ENCODE data around the gene CELA2B.
"Not testable (repeated sequence)": the region's sequence is repeated elsewhere in the genome, so short reads cannot be mapped to it uniquely, and the experiment has no call there.

Gene CELA2B

DNA sequence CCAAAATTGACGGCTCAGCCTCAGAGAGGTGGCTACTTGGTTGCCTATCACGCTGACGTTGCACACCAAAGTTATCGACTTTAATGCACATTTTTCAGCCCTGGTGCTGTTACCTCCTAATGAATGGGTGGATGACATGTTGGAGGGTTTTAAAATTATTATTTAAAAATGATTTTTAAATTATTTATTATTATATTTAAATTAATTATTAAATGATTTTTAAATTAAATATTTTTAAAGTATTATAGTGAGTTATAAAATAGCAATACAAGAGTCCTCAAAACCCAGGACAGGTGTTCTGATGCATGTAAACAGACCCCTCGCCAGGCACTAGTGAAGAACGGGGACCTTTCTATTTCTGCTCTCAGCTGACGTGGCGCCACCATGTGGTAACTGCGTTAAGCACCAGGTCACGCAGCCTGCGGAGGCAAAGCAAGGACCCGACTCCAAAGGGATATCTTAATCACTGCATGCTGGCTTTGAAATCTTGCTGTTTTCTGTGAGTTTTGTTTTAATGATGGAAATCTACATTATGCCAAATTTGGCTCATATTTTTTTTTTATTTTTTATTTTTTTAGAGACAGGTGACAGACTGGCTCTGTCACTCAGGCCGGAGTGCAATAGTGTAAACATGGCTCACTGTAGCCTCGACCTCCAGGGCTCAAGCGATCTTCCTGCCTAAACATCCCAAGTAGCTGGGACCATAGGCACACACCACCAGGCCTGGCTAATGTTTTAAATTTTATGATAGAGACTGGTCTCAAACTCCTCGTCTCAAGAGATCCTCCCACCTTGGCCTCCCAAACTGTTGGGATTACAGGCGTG, 25.5 kb downstream of the CELA2B start:
- no peak for FAIRE-seq

DNA sequence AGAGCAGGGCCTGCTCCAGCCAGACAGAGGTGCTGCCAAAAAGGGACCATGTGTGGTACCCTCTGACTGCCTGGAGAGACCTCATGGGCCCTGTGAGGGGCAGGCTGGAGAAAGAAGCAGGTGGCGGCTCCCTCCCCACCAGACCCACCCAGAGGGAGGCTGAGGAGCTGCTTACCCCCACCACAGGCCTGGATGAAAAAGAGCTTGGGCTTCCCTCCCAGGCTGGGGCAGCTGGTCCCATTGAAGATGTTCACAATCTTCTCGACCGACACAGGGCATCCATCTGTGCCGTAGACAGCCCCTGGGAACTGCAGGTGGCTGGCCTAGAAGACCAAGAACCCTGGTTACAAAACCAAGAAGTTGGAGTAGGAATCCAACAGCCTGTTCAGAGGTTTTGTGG, 28.5 kb downstream of the CELA2B start:
- FAIRE-seq = no peak

DNA sequence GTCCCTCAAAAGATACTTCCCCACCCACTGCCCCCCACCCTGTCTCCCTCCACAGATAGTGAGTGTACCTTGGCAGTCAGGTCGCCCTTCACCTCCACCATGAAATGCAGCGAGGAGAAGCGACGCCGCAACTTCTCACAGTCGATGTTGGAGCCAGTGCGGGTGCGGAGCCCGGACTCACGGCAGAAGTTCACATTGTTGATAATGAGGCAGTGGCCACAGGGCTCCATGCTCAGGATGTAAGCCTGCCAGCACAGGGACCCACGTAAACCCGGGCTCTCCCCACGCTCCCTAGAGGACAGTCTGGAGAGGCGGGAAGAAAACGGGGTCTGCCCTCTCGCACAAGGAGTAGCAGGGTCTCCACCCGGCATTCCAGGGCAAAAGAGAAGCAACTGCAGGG, 30.9 kb downstream of the CELA2B start:
- no peak for FAIRE-seq

DNA sequence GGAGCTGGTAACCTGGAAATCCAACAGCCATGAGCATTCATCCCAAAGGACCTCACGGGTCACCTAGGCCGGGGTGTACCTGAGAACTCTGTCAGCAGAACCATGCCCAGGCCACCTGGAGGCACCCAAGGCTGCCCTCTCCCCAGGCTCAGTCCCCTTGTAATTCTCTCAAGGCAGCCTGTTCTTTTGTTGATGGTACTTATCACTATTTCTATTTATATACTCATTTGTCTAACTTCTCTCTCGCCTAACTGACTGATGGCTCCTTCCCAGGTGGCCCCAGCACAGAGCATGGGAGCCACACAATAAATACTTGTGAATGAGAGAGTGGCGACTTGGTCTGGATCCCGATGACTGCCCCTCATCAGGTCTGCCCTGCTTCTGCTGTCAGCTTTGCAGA, 31.4 kb downstream of the CELA2B start:
- no peak for FAIRE-seq

DNA sequence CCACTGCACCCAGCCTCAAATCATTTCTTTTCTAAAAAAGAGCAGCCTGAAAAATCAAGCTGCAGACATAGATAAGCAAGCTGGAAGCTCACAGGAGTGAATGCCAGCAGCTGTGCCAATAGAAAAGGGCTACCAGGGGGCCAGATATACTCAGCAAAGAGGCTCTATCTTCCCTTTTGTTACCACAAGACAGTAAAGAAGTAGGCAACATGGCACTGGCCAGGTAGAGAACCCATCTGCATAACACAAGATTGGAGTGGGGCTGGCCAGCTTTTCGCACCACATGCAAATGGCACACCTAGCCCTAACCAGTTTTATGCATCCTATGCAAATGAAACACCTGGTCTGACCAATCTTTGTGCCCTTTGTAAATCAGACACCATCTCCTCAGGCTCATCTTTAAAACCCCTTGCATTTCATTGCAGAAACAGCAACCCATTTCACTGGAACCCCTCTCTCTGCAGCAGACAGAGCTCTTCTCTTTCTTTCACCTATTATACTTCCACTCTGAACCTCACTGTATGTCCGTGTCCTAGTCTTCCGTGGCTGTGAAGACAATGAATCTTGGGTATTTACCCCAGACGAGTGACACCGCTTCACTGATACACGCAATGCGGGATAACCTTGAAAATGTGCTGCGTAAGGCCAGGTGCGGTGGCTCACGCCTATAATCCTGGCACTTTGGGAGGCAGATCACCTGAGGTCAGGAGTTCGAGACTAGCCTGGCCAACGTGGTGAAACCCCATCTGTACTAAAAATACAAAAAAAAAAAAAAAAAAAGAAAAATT, 33.0 kb downstream of the CELA2B start:
- FAIRE-seq = no peak

DNA sequence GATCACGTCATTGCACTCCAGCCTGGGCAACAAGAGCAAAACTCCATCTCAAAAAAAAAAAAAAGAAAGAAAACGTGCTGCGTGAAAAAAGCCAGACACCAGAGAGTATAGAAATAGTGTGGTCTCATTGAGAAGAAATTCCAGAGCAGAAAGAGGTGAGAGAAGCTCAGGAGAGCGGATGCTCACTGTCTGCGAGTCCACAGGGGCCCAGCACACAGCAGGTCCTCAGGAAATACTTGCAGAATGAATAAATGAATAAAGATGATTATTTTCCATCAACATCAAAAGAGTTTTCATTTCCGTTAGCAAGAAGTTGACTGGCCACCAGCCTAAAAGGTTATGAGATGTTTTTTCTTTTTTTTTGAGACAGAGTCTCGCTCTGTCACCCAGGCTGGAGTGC, 33.7 kb downstream of the CELA2B start:
- no peak for FAIRE-seq

DNA sequence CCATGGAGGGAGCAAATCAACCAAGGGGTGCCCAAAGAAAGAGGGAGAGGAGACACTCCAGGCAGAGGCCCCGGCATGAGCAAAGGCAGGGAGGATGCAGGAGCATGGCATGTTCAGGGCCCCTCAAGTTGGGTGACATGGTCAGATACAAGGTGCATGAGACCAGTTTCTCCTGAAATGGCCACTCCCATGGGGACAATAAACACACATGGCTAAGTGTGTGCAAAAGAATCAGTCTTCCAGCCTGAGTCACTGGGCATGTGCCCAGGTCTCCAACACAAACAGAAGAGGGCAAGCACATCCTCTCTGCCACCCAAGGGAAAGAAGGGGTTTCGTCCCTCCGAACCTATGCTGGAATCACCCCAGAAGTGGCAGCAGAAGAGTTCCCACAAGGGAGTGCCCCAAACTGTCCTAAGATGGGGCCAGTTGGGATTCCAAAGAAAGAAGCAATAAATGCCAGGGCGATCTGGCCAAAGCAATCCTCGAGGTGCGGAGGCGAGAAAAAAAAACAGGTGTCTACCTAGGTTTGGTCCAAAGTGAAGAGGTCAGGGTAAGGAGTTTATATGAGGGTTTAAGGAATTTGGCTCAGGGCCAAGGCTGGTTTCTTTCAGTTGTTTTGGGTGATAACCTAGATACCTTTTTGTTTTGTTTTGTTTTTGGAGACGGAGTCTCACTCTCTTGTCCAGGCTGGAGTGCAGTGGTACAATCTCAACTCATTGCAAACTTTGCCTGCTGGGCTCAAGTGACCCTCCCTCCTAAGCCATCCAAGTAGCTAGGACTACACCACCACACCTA, 34.9 kb downstream of the CELA2B start:
- no peak for FAIRE-seq

DNA sequence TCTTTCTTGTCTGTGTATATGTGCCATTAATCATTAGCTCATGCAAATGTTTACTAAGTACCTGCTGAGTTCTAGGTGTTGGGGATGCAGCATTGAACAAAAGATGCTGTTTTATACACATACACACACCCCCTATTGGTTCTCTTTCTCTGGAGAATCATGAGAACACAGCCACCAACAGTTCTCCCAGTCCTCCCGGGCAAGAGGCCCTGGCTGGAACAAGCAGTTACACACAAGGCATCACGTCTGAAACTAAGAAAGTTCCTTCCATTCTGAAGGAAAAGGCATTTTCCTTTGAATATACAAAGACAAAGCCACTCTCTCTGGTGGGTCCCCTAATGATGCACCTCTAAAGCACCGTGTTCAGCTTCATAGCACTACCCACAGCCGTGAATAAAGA, 37.3 kb downstream of the CELA2B start:
- no peak for FAIRE-seq

DNA sequence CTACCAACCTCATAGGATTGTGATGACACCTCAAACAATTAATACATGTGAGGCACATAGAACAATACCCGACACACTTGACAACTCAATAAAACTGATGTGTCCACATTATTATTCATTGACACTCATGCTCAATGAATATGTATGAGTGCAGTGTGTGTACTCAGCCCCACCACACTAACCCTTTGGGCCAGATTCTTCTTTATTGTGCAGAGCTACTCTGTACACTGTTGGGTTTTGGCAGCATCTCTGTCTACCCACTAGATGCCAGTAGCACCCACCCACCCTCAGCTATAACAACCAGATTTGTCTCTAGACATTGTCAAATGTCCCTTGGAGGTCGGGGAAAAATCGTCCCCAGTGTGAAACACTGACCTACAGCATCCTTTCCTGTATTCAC, 38.0 kb downstream of the CELA2B start:
- FAIRE-seq = no peak

DNA sequence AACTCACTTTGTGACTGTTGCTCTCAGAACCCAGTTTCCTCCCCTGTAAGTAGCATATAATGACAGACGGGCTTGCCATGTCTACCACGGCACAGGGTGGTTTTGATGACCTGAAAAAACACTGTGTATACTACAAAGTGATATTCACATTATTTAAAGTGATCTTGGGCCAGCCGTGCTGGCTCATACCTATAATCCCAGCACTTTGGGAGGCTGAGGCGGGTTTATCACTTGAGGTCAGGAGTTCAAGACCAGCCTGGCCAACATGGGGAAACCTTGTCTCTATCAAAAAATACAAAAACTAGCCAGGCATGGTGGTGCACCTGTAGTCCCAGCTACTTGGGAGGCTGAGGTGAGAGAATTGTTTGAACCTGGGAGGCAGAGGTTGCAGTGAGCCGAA, 38.7 kb downstream of the CELA2B start:
- not testable (repeated sequence) for FAIRE-seq

DNA sequence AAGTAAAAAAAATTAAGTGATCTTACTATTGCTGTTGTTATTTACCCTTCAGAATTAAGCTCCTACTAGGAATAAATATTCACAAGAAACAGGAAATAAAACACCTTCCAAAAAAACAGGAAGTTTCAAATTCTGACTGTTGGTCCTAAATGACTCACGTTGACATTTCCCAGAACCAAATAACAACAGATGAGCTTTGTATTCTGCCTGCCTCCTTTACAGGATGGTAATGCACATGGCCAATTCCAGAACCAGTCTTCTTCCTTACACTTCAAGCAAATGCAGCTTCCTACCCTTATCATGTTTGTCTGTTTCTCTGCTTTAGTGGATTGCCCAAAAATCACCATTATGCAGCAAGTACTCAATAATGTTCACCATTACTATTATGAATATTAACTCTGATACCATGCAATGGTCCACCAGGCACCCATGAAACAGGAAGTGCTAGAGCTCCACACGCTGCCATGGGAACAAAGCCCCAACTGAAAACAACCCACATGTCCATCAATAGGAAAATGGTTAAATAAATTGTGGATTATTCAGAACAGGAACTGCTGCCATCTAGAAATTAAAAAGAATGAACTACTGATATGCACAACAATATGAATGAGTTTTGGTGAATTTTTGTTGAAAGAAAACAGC, 39.2 kb downstream of the CELA2B start:
- no peak for FAIRE-seq

DNA sequence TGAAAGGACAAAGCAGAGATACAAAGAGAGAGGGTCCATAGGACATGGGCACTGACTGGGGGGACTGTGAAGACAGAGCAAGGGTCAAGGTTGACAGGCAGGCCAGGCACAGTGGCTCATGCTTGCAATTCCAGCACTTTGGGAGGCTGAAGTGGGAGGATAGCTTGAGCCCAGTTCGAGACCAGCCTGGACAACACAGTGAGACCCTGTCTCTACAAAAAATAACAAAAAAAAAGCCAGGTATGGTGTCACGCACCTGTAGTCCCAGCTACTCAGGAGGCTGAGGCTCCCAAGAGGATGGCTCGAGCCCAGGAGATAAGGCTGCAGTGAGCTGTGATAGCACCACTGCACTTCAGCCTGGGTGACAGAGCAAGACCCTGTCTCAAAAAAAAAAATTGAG, 43.7 kb downstream of the CELA2B start:
- no peak for FAIRE-seq

DNA sequence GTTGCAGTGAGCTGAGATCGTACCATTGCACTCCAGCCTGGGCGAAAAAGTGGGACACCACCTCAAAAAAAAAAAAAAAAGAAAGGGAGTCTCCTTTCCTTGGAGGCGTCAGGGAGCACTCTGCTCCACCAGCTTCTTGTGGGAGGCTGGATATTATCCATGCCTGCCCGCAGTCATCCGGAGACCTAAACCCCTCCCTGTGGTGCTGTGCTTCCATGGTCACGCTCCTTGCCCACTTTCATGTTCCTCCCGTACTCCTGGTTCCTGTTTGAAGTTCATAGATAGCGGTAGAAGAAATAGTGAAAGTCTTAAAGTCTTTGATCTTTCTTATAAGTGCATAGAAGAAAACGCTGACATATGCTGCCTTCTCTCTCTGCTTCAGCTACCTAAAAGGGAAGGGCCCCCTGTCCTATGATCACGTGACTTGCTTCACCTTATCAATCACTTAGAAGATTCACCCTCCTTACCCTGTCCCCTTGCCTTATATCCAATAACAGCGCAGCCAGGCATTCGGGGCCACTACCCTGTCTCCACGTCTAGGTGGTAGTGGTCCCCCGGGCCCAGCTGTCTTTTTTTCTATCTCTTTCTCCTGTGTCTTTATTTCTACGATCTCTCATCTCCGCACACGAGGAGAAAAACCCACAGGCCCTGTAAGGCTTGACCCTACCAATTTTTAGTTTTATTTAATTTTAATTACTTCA, 45.5 kb downstream of the CELA2B start:
- FAIRE-seq = not testable (repeated sequence)

DNA sequence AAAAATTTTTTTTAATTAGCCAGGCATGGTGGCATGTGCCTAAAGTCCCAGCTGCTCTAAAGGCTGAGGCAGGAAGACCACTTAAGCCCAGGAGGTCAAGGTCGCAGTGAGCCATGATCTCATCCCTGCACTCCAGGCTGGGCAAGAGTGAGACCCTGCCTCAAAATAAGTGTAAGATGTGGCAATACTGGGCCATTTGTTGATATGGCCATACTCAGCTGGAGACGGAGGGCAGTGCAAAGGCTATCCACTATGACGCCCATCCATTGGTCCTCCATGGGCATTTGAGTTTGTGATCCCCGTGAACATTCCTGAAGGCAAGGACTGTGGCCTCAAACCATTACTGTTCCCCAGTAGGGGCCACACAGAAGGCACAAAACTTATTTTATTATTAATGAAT, 46.6 kb downstream of the CELA2B start:
- no peak for FAIRE-seq

DNA sequence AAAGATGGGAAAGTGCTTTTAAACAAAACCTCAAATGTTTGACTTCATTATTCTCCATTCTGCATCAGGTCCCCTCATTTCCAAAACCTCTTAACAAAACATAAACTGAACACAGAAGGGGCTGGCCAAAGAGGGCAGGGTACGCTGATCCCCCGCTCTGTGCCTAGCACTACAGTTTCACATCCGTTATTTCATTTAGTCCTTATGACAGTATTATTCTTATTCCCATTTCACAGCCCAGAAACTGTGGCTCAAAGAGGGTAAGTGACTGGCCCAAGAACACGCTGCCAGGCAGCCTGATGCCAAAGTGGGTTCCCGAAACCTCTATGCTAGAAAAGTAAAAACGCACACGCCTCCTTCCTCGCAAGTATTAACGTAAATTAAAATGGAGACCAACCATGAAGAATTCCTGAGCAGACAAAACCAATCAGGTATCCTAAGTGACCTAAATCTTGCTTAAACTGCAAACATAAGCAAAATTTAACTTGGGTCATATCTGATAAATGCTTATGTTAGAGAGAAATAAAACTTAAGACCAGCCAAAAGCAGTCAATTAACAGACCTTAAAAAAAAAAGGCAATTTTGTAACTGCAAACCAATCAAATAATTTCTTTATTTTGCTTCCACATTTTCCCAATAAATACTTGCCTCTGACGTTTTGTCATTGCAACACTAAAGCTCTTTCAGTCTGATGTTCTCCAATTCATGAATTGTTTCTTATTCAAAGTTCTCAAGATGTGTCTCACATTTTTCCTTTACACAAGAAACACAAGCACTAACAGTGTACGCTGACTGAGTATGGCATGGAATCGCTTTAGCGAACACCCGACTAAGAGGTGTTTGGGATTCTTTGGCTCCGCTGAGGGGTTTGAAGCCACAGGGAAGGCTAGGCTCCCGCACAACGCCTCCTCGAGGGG, 47.5 kb downstream of the CELA2B start:
- FAIRE-seq = no peak

DNA sequence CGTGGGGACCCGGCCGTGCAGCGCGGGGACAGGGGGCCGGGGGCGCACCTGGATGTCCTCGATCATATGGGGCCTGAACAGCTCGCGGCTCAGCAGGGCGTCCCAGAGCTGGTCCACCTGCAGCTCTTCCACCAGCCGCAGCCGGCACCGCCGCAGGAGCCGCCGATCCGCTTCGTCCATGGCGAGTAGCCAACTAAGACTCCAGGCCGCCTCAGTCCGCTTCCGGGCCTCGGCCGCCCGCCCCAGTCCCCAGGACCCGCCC, 48.0 kb downstream of the CELA2B start, which contains the start of gene CASP9:
TSS of gene CASP9 (minus strand) at position 195 of the 262 bp plus-strand sequence. CDS start at position 180, 15 bp downstream.
- FAIRE-seq = no peak

DNA sequence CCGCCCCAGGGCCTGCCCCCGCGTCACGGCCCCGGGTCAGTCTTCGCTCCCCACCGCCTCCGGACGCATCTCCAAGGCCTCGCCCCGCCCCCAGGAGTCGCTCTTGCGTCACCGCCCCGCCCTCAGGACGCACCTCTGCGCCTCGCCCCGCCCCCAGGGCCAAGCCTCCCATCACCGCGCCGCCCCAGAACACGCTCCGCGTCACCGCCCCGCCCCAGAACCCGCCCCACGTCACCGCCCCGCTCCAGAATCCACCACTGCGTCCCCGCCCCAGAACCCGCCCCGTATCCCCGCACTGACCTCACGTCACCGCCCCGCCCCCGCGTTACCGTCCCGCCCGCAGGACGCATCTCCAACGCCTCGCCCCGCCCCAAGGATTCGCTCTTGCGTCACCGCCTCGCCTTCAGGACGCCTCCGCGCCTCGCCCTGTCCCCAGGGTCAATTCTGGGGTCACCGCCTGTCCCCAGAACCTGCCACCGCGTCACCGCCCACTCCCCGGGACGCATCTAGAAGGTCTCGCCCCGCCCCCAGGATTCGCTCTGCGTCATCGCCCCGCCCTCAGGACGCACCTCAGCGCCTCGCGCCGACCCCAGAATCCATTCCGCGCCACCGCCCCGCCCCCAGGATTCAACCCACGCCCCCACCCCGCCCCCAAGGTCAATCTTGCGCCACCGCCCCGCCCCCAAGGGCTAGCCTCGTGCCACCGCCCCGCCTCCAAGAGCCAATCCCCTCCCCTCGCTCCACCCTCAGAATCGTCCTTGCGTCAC, 48.6 kb downstream of the CELA2B start:
- FAIRE-seq = no peak

DNA sequence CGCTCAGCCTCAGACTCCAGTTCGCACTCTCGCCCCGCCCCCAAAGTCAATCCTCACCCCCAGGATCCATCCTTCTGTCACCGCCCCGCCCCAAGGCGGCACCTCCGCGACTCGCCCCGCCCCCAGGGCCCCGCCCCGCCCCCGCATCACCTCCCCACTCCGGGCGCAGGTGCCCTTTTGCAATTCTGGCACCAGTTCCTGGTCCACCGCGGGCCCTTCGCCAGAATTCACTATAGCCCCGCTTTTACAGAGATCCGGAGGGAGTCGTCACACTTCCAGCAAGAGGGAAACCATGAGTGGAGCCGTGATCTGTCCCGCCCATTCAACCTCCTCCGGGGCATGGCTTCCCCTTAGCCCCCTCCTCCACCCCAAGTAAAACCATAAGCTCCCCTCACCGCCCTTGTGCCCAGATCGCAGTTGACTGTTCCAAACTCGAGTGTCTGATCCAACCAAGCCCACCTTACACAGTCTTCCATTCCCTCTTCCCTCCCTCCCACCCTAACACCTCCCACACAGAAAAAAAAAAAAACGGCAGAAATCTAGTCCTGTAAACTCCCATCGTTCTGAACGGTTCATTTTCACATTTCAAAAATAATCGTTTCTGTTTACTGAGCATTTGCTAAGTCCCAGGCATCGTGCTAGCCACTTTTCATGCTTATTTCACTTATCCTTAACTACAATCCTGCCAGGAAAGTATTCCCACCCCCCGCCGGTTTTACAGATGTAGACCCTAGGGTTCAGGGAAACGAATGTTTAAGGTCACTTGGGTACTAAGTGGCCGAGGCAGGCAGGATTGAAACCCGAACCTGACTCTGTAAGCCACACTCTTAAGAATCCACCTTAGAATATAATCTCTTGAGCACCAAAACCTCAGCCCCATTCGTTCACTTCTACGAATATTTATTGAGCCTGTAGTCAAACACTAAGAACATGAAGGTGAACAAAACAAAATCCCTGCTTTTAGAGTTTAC, 49.4 kb downstream of the CELA2B start:
- FAIRE-seq = no peak

DNA sequence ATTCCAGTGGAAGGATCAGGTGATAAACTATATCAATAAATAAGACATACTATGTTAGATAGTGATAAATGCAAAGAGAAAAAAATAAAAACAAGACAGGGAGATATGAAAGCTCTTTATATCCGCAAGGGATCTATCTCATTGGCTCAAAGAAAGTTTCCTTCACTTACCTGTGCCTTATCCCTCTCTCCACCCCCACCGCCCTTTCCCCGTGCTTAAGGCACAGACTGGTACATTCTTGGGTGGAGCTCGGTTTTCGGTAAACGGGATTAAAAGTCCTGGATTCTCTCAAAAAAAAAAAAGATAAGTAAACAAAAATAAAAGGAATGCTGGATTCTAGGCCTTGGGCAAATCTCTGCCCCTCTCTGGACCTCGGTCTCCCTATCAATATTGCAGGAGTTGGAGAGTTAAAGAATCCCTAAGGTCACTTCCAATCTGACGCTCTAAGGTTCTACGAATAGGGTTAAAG, 50.2 kb downstream of the CELA2B start:
- no peak for FAIRE-seq

Measured in colon (tissue), 2 donors.